GM12878 (cell line): Measurements from ENCODE around the gene TTC23. TPM values are rescaled to one million over a fixed set of nuclear protein-coding genes. Genes with fewer than 3 reads are reported as not detected.

ENCODE experiments used
- ATAC-seq: fragments of 200-7000 bp; cut with Tn5 transposase; 3 replicates; pipeline ENCODE4 v1.9.1; 2020; ENCODE audit warnings: mild to moderate bottlenecking, moderate library complexity
- BruUV-seq: library from RNA; stranded (reverse); fragments of 400-500 nt; replicated peaks from 2 replicates; lab custom pipeline; 2021; lab: Mats Ljungman, UMichigan
- CTCF ChIA-PET: fragments of 300-600 bp; sonication (Branson Sonifier 250); formaldehyde crosslinking; extraction: SDS; loops from one replicate; lab custom pipeline; 2021; ENCODE audit warnings: inconsistent platforms; lab: Yijun Ruan, JAX
- POLR2A ChIA-PET: fragments of 350-600 bp; formaldehyde crosslinking; extraction: SDS; loops from one replicate; lab custom pipeline; 2021; ENCODE audit warnings: inconsistent platforms; lab: Charles Lee
- RAD21 ChIA-PET: fragments of 300-600 bp; sonication (Branson Sonifier 250); formaldehyde crosslinking; loops from one replicate; lab custom pipeline; 2023; ENCODE audit warnings: antibody characterized with exemption; ENCODE audit not compliant: unreplicated experiment; lab: Charles Lee
- SMC1A ChIA-PET: fragments of 300-600 bp; sonication (Branson Sonifier 250); formaldehyde crosslinking; loops from one replicate; lab custom pipeline; 2023; ENCODE audit not compliant: unreplicated experiment, uncharacterized antibody; lab: Charles Lee
- DNase-seq: peaks from one replicate; pipeline ENCODE4 v3.0.0-alpha.2; 2011; ENCODE audit warnings: low read depth, low spot score
- FAIRE-seq: peaks from 3 replicates; lab custom pipeline; 2011; peaks lifted over from hg19 to GRCh38; lab: Jason Lieb, UNC
- H2AFZ ChIP-seq: 2 replicates; pipeline ENCODE4 v1.6.0; 2011; ENCODE audit warnings: low read depth, low read length, control low read depth; ENCODE audit not compliant: control insufficient read depth
- H3K27ac ChIP-seq: 2 replicates; pipeline ENCODE4 v1.5.1; 2011; ENCODE audit warnings: control low read depth; ENCODE audit not compliant: control insufficient read depth, insufficient read depth
- H3K27me3 ChIP-seq, 2 experiments: replicated peaks in 1 of 2; 2 replicates each; pipeline versions ENCODE4 v1.6.0 to v1.6.1; 2011; ENCODE audit warnings: low read length in 1 of 2; ENCODE audit not compliant: control insufficient read depth in 2 of 2, insufficient read depth in 2 of 2
- H3K36me3 ChIP-seq, 2 experiments: 2 replicates each; pipeline ENCODE4 v1.5.1; 2011; ENCODE audit warnings: low read length in 1 of 2; ENCODE audit not compliant: control insufficient read depth in 2 of 2, insufficient read depth in 2 of 2
- H3K4me1 ChIP-seq: 2 replicates; pipeline ENCODE4 v1.6.1; 2011; ENCODE audit warnings: mild to moderate bottlenecking, low read length, moderate library complexity, mixed read lengths; ENCODE audit not compliant: control insufficient read depth, insufficient read depth
- H3K4me2 ChIP-seq: 2 replicates; pipeline ENCODE4 v1.6.0; 2011; ENCODE audit warnings: control low read depth; ENCODE audit not compliant: control insufficient read depth, insufficient read depth
- H3K4me3 ChIP-seq: fragments of 200-600 bp; sonication (generic); 2 replicates; pipeline ENCODE4 v1.5.1; 2016
- H3K79me2 ChIP-seq: 2 replicates; pipeline ENCODE4 v1.6.0; 2011; ENCODE audit warnings: low read length; ENCODE audit not compliant: control insufficient read depth, insufficient read depth
- H3K9ac ChIP-seq: 2 replicates; pipeline ENCODE4 v1.8.0; 2011; ENCODE audit warnings: low read length, control low read depth, mixed read lengths; ENCODE audit not compliant: control insufficient read depth, insufficient read depth
- H3K9me3 ChIP-seq: replicated peaks from 3 replicates; pipeline ENCODE4 v1.5.1; 2011; ENCODE audit warnings: mild to moderate bottlenecking, low read length; ENCODE audit not compliant: control insufficient read depth, insufficient read depth
- H4K20me1 ChIP-seq: 2 replicates; pipeline ENCODE4 v1.6.0; 2011; ENCODE audit not compliant: control insufficient read depth, insufficient read depth
- BCLAF1 ChIP-seq: fragments of 450-650 bp; IDR thresholded peaks from 2 replicates; pipeline ENCODE4 v1.6.1; 2017; ENCODE audit warnings: antibody characterized with exemption, mild to moderate bottlenecking, moderate library complexity
- CEBPZ ChIP-seq: fragments of 150-350 bp; IDR thresholded peaks from 2 replicates; pipeline ENCODE4 v1.6.1; 2016; ENCODE audit warnings: low read depth, low read length
- CREM ChIP-seq: IDR thresholded peaks from 2 replicates; pipeline ENCODE4 v1.6.1; 2014; ENCODE audit warnings: antibody characterized with exemption, low read depth
- EED ChIP-seq: sonication (generic); IDR thresholded peaks from 2 replicates; pipeline ENCODE4 v1.6.1; 2016; ENCODE audit warnings: antibody characterized with exemption, low read depth
- SMARCA5 ChIP-seq: fragments of 450-650 bp; IDR thresholded peaks from 2 replicates; pipeline ENCODE4 v1.6.1; 2017; ENCODE audit warnings: mild to moderate bottlenecking
- TBL1XR1 ChIP-seq: IDR thresholded peaks from 2 replicates; pipeline ENCODE4 v1.6.1; 2012; ENCODE audit warnings: low read depth, low read length, improper control_type of control experiment
- ZNF207 ChIP-seq: fragments of 450-650 bp; IDR thresholded peaks from 2 replicates; pipeline ENCODE4 v1.6.1; 2014; ENCODE audit warnings: antibody characterized with exemption, mild to moderate bottlenecking, borderline replicate concordance
- ZNF622 ChIP-seq: fragments of 450-650 bp; IDR thresholded peaks from 2 replicates; pipeline ENCODE4 v1.6.1; 2017; ENCODE audit warnings: mild to moderate bottlenecking, inconsistent platforms
- WGBS: methylation state at CpG from one replicate; pipeline ENCODE4 v1.1.6; 2016; ENCODE audit warnings: low lambda C conversion rate; ENCODE audit not compliant: insufficient replicate concordance, insufficient coverage; ENCODE audit errors: missing lambda C conversion rate; 5-methylcytosine and 5-hydroxymethylcytosine counted together
- in situ Hi-C: fragments of 300-500 bp; cut with MboI; formaldehyde crosslinking; loops from 9 replicates; pipeline ENCODE4 v1.14.3; 2018; ENCODE audit warnings: mixed read lengths
- intact Hi-C: fragments of 100-400 bp; cut with micrococcal nuclease; formaldehyde crosslinking; loops from one replicate; pipeline ENCODE4 v1.14.2; 2022; ENCODE audit not compliant: unreplicated experiment
- polyA plus RNA-seq, 11 experiments: library from polyadenylated mRNA; depleted of rRNA in 4 of 11; unstranded in 6 of 11; stranded (reverse) in 5 of 11; fragments of >200 nt; fragmentation: Nextera tagmentation in 4 of 11; fragmentation: Illumina TruSeq in 1 of 11; extraction: Ambion mirVana in 4 of 11; extraction: Trizol in 1 of 11; gene quantifications; 1 replicate in 1 of 11; 2 replicates in 10 of 11; pipeline versions ENCODE4 v1.2.1 to v1.2.3, GENCODE V29; 2011 to 2016; ENCODE audit warnings: inconsistent platforms in 2 of 11, missing spikeins in 2 of 11, low read depth in 1 of 11
- total RNA-seq, 4 experiments: library from RNA; depleted of rRNA in 3 of 4; stranded (reverse); fragments of >200 nt in 3 of 4; fragmentation: Illumina TruSeq in 1 of 4; extraction: Trizol in 1 of 4; gene quantifications; 2 replicates each; pipeline versions ENCODE4 v1.2.1 to v1.2.3, GENCODE V29; 2013 to 2021
- TF ChIP-seq, protein P1 (sequence below): IDR thresholded peaks from 2 replicates; pipeline ENCODE4 v1.6.1; 2011; ENCODE audit warnings: borderline replicate concordance, low read depth, mild to moderate bottlenecking, moderate library complexity, mixed read lengths, low read length; ENCODE audit not compliant: insufficient read depth; ENCODE audit errors: extremely low read length
- TF ChIP-seq, protein P2 (sequence below): IDR thresholded peaks from 2 replicates; pipeline ENCODE4 v1.6.1; 2012; ENCODE audit warnings: low read depth, low read length, improper control_type of control experiment

Gene TTC23
- total and polyA plus RNA-seq, 10 of the 15 experiments (the other 5 are each of a cell fraction or from before 2014, with no cell fraction given) = 1.2 to 9.0 (median 6.5) TPM

GRCh38 chr15:99131441-99132023, 117.8 kb downstream of the TTC23 start (continued):
- no peak for TF ChIP-seq CEBPZ

GRCh38 chr15:99130765-99131440, 118.5 kb downstream of the TTC23 start:
- ChIA-PET SMC1A (no interaction called here), POLR2A (no interaction called here), RAD21 (no interaction called here), CTCF (interaction anchor here (0.8 kb wide), 1 partner anchor 12 kb away, joined by 3 read pairs; no protein-coding TSS in a partner anchor)
- 0 out of 2 replicates have a peak, but pooled peaks cover 3% of the 10 kb centered on the region for H3K4me1 ChIP-seq
- H4K20me1 ChIP-seq = no peaks in the 10 kb centered on the region
- FAIRE-seq = no peak
- no peak overlapping the region for H3K9ac ChIP-seq
- H3K4me2 ChIP-seq = no peak overlapping the region
- no peaks in the 10 kb centered on the region for H3K79me2 ChIP-seq
- H3K27me3 ChIP-seq = peaks cover 0 to 4% of the 10 kb centered on the region in 2 experiments; a peak in 3 of 4 replicates
- BruUV-seq = no TSS peak
- no peak for DNase-seq
- no peaks in the 10 kb centered on the region for H3K9me3 ChIP-seq
- ATAC-seq = no peak
- H2AFZ ChIP-seq = no peak overlapping the region
- no peaks in the 10 kb centered on the region for H3K36me3 ChIP-seq
- no peak overlapping the region for H3K27ac ChIP-seq
- in situ Hi-C loops (no loop called here), intact Hi-C loops (no loop called here)
- WGBS = 66% methylated on average over 30 of the region's 30 CpGs
- H3K4me3 ChIP-seq = no peak overlapping the region
- no peak for TF ChIP-seq BCLAF1
- no peak for TF ChIP-seq SMARCA5
- TF ChIP-seq TBL1XR1 = no peak
- TF ChIP-seq ZNF622 = no peak
- TF ChIP-seq ZNF207 = no peak
- TF ChIP-seq, protein P1, sequence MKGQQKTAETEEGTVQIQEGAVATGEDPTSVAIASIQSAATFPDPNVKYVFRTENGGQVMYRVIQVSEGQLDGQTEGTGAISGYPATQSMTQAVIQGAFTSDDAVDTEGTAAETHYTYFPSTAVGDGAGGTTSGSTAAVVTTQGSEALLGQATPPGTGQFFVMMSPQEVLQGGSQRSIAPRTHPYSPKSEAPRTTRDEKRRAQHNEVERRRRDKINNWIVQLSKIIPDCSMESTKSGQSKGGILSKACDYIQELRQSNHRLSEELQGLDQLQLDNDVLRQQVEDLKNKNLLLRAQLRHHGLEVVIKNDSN = no peak
- no peak for TF ChIP-seq EED
- no peak for TF ChIP-seq CREM
- TF ChIP-seq, protein P2, sequence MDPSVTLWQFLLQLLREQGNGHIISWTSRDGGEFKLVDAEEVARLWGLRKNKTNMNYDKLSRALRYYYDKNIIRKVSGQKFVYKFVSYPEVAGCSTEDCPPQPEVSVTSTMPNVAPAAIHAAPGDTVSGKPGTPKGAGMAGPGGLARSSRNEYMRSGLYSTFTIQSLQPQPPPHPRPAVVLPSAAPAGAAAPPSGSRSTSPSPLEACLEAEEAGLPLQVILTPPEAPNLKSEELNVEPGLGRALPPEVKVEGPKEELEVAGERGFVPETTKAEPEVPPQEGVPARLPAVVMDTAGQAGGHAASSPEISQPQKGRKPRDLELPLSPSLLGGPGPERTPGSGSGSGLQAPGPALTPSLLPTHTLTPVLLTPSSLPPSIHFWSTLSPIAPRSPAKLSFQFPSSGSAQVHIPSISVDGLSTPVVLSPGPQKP = no peak
